HL-60 (cell line): ENCODE data around the gene SPG21.

Source experiments
- CTCF ChIP-seq: IDR thresholded peaks from one replicate; pipeline ENCODE4 v1.5.1; 2011; ENCODE audit warnings: low read length, control low read depth, inconsistent platforms; ENCODE audit not compliant: insufficient read depth
- POLR2AphosphoS5 ChIP-seq: IDR thresholded peaks from 2 replicates; pipeline ENCODE4 v1.6.1; 2012; ENCODE audit warnings: low read depth
- REST ChIP-seq: IDR thresholded peaks from 2 replicates; pipeline ENCODE4 v1.6.1; 2012; ENCODE audit warnings: low read depth; ENCODE audit not compliant: insufficient replicate concordance

GRCh38 chr15:64944961-64945360, 44.8 kb downstream of the SPG21 start:
- no peak for TF ChIP-seq POLR2AphosphoS5
- no peak for TF ChIP-seq CTCF
- no peak for TF ChIP-seq REST
